GM12892 (cell line): ENCODE data around the gene RNU1-3.
"Not testable (repeated sequence)": the region's sequence is repeated elsewhere in the genome, so short reads cannot be mapped to it uniquely, and the experiment has no call there.

Source experiments
- DNase-seq: peaks from one replicate; pipeline ENCODE4 v3.0.0; 2011; ENCODE audit not compliant: insufficient read length
- FAIRE-seq: peaks from 2 replicates; lab custom pipeline; 2011; peaks lifted over from hg19 to GRCh38; lab: Jason Lieb, UNC
- POLR2A ChIP-seq: IDR thresholded peaks from 2 replicates; pipeline ENCODE4 v1.6.1; 2011; ENCODE audit warnings: low read depth, low read length, control low read depth
- POLR2AphosphoS5 ChIP-seq: IDR thresholded peaks from 2 replicates; pipeline ENCODE4 v1.6.1; 2011; ENCODE audit warnings: low read depth, low read length, control low read depth
- TAF1 ChIP-seq: IDR thresholded peaks from 2 replicates; pipeline ENCODE4 v1.6.1; 2011; ENCODE audit warnings: low read depth, mild to moderate bottlenecking, control low read depth, low read length, borderline replicate concordance

The RNU1-3 gene

GRCh38 chr1:16677552-16678431, 11.0 kb upstream of the RNU1-3 start:
- TF ChIP-seq POLR2AphosphoS5 (no peak), TAF1 (no peak), POLR2A (no peak)
- peak; percentile 31 for DNase-seq
- no peak for FAIRE-seq

GRCh38 chr1:16676661-16677523, 10.1 kb upstream of the RNU1-3 start:
- not testable (repeated sequence) for FAIRE-seq
- peak; percentile 19 for DNase-seq

GRCh38 chr1:16675118-16675510, 8.4 kb upstream of the RNU1-3 start:
- not testable (repeated sequence) for DNase-seq, FAIRE-seq

- DNase-seq, FAIRE-seq: not testable (repeated sequence)
Measured at GRCh38 chr1:16673976-16674375, 7.2 kb upstream of the RNU1-3 start.

- DNase-seq: not testable (repeated sequence)
Measured at GRCh38 chr1:16665836-16666235, 912 bp downstream of the RNU1-3 start.

GRCh38 chr1:16658234-16658633, 8.5 kb downstream of the RNU1-3 start:
- DNase-seq, FAIRE-seq: not testable (repeated sequence)

More at GRCh38 chr1:16665836-16666235, 912 bp downstream of the RNU1-3 start:
- FAIRE-seq: not testable (repeated sequence)

- FAIRE-seq, DNase-seq: not testable (repeated sequence)
Measured at GRCh38 chr1:16656981-16657683, 9.6 kb downstream of the RNU1-3 start.

- not testable (repeated sequence) for DNase-seq, FAIRE-seq
Measured at GRCh38 chr1:16656574-16656973, 10.2 kb downstream of the RNU1-3 start.

- FAIRE-seq, DNase-seq: not testable (repeated sequence)
Measured at GRCh38 chr1:16651560-16651959, 15.2 kb downstream of the RNU1-3 start.

- DNase-seq, FAIRE-seq: not testable (repeated sequence)
Measured at GRCh38 chr1:16649960-16650359, 16.8 kb downstream of the RNU1-3 start.

- not testable (repeated sequence) for DNase-seq, FAIRE-seq
Measured at GRCh38 chr1:16649390-16649789, 17.4 kb downstream of the RNU1-3 start.

- not testable (repeated sequence) for FAIRE-seq
Measured at GRCh38 chr1:16648756-16649155, 18.0 kb downstream of the RNU1-3 start.

GRCh38 chr1:16648250-16648649, 18.5 kb downstream of the RNU1-3 start:
- not testable (repeated sequence) for DNase-seq, FAIRE-seq

More at GRCh38 chr1:16648756-16649155, 18.0 kb downstream of the RNU1-3 start:
- DNase-seq: not testable (repeated sequence)

GRCh38 chr1:16647179-16648176, 19.3 kb downstream of the RNU1-3 start:
- DNase-seq, FAIRE-seq: not testable (repeated sequence)

- DNase-seq, FAIRE-seq: not testable (repeated sequence)
Measured at GRCh38 chr1:16646716-16647115, 20.0 kb downstream of the RNU1-3 start.

GRCh38 chr1:16646061-16646664, 20.6 kb downstream of the RNU1-3 start:
- DNase-seq, FAIRE-seq: not testable (repeated sequence)
